ENCODE measurements around the gene MDH1B.
"Not testable (repeated sequence)": the region's sequence is repeated elsewhere in the genome, so short reads cannot be mapped to it uniquely, and the experiment has no call there.

Gene MDH1B

DNA sequence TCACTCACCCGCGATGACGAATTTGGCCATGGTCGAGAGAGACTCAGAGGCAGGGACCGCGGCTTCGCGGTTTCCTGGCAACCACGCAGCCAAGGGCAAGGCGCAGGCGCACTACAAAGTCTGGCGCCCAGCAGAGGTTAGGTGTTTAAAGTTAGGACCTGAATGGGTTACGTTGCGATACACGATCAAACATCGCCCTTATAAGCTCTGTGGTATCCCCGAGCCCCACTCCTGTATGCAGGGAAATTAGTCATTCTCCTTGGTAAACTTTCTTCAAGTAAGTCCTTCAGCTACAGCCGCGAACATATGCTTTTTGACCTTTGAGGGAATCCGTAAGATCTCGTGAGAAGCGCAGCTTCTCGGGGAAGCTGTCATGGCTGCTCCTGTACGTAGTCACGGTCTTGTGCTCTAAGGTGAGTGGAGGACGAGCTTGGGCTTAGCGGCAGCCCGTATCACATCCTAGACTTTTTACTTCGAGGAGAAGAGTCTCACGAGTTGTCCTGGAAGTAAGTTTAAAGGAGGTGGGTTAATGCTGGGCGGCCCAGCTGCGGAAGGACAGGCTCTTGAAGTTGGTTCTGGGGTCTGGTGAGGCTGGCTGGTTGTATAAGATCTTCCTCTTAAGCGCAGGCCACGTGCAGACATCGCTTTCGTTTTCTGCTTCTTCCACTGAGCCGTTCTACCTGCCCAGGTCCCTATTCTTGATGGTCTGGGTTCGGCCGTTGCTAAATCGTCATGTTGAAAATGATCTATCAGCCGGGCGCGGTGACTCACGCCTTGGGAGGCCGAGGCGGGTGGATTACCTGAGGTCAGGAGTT is at the start of gene MDH1B, which contains the start of gene FASTKD2:
Gene MDH1B (minus strand): TSS at position 87 of the 815 bp plus-strand sequence. CDS start 57 bp downstream, at position 30.
Gene FASTKD2 (plus strand): TSS at position 365 of the 815 bp plus-strand sequence. CDS start 1,088 bp downstream, outside the sequence.
- peak; percentile 80 for DNase-seq

GRCh38 chr2:206814498-206814897 is 49.4 kb upstream of the MDH1B start:
- DNase-seq = no peak

DNA sequence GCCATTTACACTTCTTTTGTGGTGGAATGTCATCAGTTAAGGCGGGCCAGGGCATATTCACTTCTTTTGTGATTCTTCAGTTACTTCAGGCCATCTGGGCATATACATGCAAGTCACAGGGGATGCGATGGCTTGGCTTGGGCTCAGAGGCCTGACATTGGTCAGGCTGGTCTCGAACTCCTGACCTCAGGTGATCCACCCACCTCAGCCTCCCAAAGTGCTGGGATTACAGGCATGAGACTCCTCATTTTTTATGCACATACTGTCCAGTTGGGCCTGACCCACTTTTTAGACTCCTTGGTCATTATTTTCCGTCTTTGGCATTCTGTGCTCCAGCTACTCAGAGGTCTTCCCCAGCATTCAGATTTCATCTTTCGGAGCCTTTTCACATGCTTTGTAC is 47.3 kb upstream of the MDH1B start:
- DNase-seq = not testable (repeated sequence)

DNA sequence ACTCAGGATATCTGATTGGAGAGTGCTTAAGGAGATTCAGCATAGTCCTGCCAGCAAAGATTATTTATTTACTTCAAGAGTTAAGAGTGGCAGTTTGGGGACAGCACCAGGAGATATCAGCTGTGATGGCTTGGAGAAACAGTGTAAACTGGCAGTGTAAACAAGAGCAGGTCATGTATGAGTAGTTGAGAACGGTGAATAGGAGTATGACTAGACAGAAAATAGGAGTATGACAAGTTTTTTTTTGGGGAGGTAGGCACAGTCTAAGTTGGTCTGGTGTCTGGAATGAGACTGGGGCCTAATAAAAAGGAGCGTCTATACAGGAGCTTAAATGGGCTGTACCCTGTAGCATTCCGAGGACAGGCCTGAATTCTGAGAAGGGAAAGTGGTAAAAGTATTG is 42.5 kb upstream of the MDH1B start:
- not testable (repeated sequence) for DNase-seq

- no peak for DNase-seq
Measured at GRCh38 chr2:206805887-206806607, 40.9 kb upstream of the MDH1B start.

DNA sequence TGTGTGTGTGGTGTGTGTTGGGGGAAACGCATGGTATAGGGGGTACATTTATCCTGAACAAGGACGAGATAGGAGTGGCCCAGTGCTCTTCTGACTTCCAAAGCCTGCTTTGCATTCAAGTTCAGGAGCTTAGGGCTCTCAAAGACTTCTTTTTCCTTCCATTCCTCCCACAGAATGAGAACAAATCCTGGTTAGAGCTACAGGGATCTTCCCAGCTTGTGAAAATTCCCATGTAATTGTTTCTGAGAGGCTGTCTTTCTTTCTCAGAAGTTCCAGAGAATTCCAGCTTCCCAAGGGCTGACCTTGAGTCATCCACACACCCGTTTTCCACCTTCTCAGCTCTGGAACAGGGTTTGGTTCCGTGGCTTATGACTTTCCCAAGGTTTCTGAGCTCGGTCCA is 39.2 kb upstream of the MDH1B start:
- DNase-seq = no peak

GRCh38 chr2:206802654-206803514 is 37.8 kb upstream of the MDH1B start:
- no peak for DNase-seq

DNA sequence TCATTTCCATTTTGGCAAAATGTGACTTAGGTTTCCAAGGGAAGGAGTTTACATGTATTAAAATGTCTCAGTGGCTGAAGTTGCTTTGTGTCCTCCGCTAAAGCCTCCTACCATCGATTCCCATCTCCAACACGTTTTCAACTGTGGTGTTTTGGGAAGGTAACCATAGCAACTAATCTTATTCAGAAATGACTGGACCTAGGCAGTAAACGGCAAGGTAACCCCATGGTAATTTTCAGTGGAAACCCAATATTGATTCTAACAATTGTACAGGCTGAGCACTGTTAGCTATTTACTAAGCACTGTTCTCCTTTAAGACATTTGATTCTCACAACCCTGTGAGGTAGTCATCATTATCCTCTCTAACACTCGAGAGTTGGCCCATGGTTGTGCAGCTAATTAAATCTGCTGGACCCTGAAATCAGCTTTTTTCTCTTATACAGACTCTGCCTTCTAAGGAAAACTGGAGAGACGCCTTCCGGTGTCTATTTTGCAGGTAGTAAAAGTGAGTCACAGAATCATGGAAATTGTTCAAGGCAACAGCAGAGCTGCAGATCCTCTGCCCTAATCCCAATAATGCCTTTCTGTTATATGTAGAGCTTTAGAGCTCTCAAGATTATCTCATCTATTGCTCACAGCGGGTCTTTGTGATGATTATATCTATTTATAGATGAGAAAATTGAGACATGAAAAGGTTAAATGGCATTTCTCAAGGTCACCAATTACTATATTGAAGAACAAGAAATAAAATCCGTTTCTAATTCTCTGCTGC is 36.5 kb upstream of the MDH1B start:
- no peak for DNase-seq

DNA sequence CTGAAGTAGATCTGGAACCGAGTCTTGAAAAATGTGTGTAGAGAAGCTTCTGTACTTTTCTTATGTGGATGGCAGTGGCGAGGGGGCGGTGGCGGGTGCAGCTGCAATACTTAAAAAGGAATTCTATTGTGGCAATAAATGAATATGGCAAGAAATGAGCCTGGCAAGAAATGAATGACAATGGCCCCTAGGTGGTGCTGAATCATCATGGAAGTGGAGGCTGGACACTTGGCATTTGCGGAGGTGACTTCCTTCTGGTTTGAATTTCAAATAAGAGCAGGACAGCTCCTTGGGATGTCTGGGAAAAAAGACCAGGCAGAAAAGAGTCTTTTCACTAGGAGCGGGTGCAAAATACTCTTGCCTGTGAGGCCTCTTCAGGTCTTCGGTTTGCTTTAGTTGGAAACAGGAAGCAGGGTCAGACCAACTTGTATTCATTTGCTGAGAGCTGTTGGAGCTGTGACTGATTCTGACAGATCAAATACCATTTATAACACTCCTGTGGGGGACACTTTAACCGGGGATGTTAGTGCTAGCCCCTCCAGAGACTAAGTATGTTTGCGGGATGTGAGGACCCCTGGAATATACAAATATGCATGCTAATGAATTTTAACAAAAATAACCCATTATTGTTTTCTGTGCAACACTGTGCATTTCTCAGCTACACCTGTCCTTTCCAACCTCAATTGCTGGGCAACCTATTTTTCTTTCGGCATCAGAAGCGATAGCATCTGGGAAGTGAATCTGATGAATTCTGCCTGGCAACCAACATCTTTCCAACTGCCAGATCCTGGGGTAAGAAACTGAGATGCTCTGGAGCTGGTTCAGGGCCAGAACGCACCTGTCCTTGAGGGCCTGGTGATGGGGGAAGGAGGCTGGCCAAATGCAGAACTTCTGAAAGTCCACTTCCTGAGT is 35.6 kb upstream of the MDH1B start:
- DNase-seq = no peak

DNA sequence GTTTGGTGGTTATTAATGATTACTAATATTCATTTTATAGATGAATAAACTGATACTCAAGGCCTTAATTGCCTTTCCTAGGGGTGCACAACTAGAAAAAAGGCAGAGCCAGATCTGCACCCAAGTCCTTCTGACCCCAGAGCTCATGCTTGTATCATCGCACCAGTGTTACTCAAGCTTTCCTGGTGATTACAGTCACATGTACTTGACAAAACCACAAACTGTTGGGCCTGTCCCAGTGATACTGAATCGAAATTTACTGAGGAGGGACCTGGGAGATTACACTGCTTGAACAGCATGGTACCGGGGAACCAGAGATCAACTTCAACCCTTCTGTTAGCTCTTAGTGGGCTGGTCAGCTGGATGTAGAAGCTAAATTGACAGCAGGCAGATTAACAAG is 34.0 kb upstream of the MDH1B start:
- DNase-seq = no peak

DNA sequence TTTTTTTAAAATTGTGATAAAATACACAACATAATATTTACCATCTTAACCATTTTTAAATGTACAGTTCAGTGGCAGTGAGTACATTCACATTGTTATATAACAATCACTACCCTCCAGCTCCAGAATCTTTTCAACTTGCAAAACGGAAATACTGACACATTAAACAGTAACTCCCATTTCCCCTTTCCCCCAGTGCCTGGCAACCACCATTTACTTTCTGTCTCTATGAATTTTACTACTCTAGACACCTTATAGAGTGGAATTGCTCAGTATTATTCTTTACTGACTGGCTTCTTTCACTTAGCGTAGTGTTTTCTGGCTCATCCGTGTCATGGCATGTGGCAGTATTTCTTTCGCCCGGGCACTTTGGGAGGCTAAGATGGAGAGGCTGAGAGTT is 32.9 kb upstream of the MDH1B start:
- DNase-seq = no peak

GRCh38 chr2:206797376-206797775 is 32.2 kb upstream of the MDH1B start:
- DNase-seq = no peak

GRCh38 chr2:206792645-206793044 is 27.5 kb upstream of the MDH1B start:
- DNase-seq = no peak

GRCh38 chr2:206790311-206790935 is 25.3 kb upstream of the MDH1B start:
- DNase-seq = no peak

DNA sequence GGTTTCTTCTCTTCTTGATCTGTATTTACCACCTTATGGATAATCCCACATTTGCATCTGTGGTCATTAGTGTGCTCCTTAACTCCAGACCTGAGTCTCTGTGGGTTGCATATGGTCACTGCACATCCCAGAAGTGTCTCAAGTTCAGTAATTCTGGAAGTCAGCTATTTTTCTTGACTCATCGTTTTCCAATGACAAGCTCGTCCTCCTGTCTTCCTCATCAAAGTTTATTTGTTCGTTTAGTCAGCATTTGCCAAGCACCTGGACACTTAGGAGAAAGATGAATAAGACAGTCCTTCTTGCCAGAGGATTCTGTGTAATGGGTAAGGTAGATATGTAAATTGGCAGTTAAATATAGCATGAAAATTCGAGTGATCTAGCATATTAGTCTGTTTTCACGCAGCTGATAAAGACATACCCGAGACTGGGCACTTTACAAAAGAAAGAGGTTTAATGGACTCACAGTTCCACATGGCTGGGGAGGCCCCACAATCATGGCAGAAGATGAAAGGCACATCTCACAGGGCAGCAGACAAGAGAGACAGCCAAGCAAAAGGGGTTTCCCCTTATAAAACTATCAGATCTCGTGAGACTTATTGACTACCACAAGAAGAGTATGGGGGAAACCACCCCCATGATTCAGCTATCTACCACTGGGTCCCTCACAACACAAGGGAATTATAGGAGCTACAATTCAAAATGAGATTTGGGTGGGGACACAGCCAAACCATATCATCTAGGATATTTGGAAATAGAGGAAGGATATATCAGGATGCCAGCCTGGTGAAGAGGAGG is 19.6 kb upstream of the MDH1B start:
- DNase-seq = no peak

- no peak for DNase-seq
Measured at GRCh38 chr2:206783718-206784117, 18.6 kb upstream of the MDH1B start.

GRCh38 chr2:206780671-206781070 is 15.5 kb upstream of the MDH1B start:
- no peak for DNase-seq

GRCh38 chr2:206776432-206776831 is 11.3 kb upstream of the MDH1B start:
- DNase-seq = no peak

- no peak for DNase-seq
Measured at GRCh38 chr2:206774871-206775270, 9.7 kb upstream of the MDH1B start.
